Measurements from ENCODE around the gene PAQR4.

PAQR4 gene

GRCh38 chr16:2981177-2981898 is 12.2 kb downstream of the PAQR4 start:
- DNase-seq = no peak

- DNase-seq = no peak
These were observed 12.7 kb downstream of the PAQR4 start for GRCh38 chr16:2981899-2982250.

DNA sequence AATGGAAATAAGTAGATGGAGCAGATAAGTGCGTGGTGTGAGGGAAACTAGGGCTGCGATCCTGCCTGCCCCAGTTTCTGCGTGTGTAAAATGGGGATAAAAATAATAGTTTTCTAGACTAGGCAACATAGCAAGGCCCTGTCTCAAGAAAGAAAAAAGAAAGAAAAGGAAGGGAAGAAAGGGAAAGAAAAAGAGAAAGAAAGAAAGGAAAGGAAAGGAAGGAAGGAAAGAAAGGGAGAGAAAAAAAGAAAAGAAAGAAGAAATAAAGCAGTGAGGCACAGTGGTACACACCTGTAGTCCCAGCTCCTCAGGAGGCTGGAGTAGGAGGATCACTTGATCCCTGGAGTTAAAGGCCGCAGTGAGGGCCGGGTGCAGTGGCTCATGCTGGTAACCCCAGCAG is 13.3 kb downstream of the PAQR4 start:
- DNase-seq = no peak

- peak; percentile 81 for DNase-seq
These were observed 14.6 kb downstream of the PAQR4 start for GRCh38 chr16:2983706-2984136.

- no peak for DNase-seq
These were observed 16.3 kb downstream of the PAQR4 start for GRCh38 chr16:2985462-2985861.

DNA sequence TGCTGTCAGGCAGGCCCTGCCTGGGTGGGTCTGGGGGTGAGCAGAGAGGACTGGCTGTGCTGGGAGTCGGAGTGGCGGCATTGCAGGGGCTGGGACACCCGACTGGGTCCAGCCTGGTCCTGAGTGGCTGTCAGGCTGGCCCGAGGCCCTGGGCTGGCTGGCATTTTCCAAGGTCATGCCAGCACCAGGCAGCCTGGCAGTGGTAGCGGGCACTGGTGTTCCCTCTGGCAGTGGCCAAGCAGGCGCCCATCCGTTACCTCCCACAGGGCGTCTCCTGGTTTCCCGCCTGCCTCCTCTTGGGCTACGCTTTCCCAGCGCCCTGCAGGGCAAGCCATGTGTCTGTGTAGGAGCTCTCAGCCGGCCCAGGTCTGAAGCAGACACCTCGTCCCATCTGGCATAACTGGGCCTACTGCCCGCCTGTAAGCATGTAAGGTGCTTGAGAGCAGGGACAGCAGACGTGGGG is 16.8 kb downstream of the PAQR4 start:
- no peak for DNase-seq

DNA sequence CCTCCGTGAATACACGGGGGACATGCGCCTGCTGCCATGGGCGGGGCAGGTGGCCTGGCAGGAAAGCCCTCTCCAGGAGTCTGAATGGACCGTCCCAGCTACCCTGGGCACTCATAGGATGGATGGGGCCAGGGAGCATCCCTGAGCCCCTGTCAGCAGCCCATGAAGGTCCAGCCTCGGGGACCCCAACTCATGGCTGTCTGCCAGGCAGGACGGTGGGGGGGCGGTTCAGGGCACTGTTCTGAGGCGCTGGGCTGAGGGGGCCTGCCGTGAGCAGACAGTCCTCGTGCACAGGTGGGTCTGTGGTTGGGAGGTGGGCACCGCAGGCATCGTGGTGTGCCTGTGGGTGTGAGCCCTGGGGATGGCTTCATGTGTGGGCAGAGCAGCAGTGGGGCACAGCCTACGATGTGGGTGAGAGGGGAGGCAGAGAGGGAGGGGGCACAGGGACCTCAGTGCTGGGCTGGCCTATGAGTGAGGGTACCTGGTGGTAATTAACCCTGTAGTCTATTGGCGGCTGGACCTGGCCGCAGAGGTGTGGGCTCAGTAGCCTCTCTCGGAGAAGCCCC is 17.6 kb downstream of the PAQR4 start:
- DNase-seq = no peak

DNA sequence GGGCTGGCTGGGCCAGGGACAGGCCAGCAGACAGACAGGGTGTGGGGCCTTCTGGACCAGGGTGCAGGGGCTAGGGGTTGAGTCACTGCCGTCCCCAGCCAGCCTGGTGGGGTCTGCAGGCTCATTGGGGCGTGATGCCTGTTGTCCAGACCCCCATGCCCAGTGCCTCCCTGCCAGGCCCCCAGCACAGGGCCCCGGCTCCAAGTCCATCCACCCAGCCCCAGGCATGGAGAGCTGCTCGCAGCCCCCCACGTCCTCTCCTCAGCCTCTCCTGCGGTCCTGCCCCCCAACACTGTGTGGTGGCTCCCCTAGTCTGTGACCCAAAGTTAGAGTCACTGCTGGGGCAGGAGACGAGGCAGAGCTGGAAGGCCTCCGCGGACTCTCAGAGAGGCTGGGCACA is 18.1 kb downstream of the PAQR4 start:
- DNase-seq = no peak

DNA sequence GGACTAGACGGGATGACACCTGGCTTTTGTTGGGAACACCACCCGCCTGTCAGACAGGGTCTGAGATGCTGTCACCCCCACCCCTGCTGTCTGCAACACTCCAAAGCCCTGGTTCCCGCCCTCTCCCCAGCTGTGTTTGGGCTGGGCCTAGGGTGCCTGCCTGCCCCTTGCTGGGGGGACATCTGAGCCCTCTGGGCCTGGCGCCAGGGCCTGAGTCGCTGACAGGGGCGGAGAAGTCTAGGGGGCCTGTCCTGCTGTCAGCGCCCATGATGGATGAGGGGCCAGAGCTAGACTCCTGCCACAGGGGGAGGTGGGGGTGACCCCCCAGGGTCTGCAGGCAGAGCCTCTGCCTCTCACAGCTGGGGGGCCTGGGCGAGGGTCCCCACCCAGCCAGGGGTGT is 18.7 kb downstream of the PAQR4 start:
- DNase-seq = peak; percentile 36

GRCh38 chr16:2988590-2989099 is 19.5 kb downstream of the PAQR4 start:
- DNase-seq = no peak

DNA sequence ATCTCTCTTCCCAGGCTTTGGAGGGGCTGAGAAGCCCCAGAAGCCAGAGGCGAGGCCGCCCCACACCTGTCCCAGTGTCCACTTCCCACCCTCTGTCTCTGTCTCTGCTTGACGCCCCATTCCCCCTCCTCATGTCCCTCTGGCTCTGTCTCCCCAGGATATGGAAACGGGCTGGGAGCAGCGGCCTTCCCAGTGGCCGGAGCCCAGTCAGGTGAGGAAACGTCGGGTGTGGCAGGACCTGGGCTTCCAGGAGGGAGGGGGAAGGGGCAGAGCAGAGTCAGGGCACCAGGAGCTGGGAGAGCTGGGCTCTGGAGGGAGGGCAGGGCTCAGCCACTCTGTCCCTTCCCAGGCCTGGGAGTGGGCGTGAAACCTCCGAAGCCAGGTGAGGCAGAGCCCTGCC is 21.7 kb downstream of the PAQR4 start:
- DNase-seq = no peak

DNA sequence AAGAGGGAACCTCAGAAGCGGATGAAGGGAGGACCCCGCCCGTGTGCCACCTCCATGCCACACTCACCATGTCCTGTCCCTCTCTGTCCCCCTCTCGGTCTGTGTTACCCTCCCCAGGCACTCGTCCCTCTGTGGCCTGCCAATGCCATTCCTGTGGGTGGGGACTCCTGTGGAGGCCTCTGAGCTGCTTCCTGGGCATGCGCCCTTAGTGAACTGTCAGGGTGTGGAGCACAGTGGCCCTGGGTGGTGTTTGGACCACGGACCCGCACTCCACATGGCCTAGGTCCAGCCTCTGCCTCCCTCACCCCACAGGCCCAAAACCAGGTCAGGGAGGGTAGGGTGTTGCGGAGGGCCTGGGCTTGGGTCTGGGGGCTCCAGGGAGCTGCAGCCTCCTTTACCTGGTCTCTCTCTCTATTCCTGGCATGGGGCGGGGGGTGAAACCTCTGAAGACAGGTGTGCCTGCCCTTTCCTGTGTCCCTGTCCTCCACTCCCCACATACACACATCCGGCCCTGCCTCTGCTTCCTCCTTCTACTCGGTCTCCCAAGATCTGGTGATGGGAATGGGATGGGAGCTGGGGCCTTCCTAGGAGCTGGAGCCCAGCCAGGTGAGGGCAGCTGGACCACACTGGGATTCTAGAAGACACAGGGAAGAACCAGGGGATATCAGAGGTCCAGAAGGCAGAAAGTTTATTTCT is 22.6 kb downstream of the PAQR4 start:
- no peak for DNase-seq

- DNase-seq = no peak
These were observed 23.4 kb downstream of the PAQR4 start for GRCh38 chr16:2992383-2993081.

GRCh38 chr16:2996298-2996697 is 27.1 kb downstream of the PAQR4 start:
- DNase-seq = no peak

DNA sequence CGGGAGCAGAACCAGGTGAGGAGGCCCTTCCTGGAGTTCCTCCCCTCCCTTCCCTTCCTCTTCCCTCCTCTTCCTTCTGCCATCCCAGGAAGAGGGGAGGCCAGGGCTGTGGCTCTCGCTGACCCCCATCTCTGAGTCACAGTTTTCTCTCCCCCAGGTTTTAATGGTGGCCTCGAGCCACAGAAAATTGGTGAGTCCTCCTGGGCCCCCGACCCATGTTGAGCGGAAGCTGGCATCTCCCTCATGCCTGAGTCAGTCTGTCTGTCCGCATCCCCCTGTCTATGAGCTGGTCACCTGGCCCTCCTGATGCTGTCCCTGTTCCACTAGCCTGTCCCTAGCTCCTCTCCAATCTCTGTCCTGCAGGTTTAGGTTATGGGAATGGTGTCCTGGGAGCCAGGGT is 30.8 kb downstream of the PAQR4 start:
- no peak for DNase-seq

GRCh38 chr16:3000540-3000939 is 31.4 kb downstream of the PAQR4 start:
- DNase-seq = no peak

GRCh38 chr16:3001316-3001715 is 32.2 kb downstream of the PAQR4 start:
- DNase-seq = no peak

DNA sequence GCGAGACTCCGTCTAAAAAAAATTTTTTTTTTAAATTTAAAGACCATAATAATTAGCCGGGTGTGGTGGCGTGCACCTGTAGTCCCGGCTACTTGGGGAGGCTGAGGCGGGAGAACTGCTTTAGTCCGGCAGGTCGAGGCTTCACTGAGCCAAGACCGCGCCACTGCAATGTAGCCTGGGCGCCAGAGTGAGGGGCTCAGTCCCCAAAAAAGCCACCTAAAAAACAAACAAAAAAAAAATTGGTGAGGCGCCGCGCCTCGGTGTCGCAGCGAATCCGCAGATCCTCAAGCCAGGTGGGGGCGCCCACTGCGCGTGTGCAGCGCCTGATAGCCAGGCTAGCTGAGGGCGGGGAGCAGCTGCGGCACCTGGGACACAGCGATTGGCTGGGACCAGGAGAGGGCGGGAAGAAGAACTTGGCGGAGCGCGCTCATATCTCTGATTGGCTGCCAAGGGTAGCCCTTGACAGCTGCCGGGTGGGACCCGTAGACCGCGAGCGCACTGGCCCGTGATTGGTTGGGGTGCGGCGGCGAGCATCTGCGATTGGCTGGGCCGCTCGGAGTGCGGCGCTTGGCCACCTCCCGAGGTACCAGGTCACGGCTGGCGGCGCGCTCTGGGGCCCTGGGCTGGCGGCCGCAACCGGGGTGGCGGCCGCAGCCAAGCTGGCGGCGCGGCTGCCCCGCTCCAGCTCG is 34.6 kb downstream of the PAQR4 start:
- peak; percentile 98 for DNase-seq

- DNase-seq = no peak
These were observed 35.2 kb downstream of the PAQR4 start for GRCh38 chr16:3004319-3004718.

GRCh38 chr16:3004781-3005284 is 35.7 kb downstream of the PAQR4 start:
- DNase-seq = no peak

- DNase-seq = no peak
These were observed 38.2 kb downstream of the PAQR4 start for GRCh38 chr16:3007059-3007956.
